ENCODE results near the gene METAP2. TPM values are rescaled to one million over a fixed set of nuclear protein-coding genes. Genes with fewer than 3 reads are reported as not detected.

Gene METAP2
- total RNA-seq, 2 donors from 2014 or later: 40.8 to 52.1 TPM

- Histone ChIP-seq H3K4me3 (no peak overlapping the region), H3K9me3 (no peaks in the 10 kb centered on the region), H3K36me3 (peaks cover 65% of the 10 kb centered on the region), H3K4me1 (no peaks in the 10 kb centered on the region), H3K27ac (no peak overlapping the region), H3K27me3 (no peaks in the 10 kb centered on the region)
- DNase-seq (ENCODE audit: low spot score): no peak
- TF ChIP-seq CTCF (IDR thresholded peaks at IDR 0.05): no peak
Measured at GRCh38 chr12:95495433-95495832, 21.5 kb downstream of the METAP2 start.

GRCh38 chr12:95497031-95497430 is 23.1 kb downstream of the METAP2 start:
- Histone ChIP-seq H3K9me3 (no peaks in the 10 kb centered on the region), H3K4me1 (no peaks in the 10 kb centered on the region), H3K27me3 (no peaks in the 10 kb centered on the region), H3K36me3 (peaks cover 56% of the 10 kb centered on the region), H3K27ac (no peak overlapping the region), H3K4me3 (no peak overlapping the region)
- no peak for DNase-seq (ENCODE audit: low spot score)
- TF ChIP-seq CTCF (IDR thresholded peaks at IDR 0.05): no peak

GRCh38 chr12:95498968-95499367 is 25.0 kb downstream of the METAP2 start:
- Histone ChIP-seq H3K4me1 (no peaks in the 10 kb centered on the region), H3K27me3 (no peaks in the 10 kb centered on the region), H3K36me3 (peaks cover 59% of the 10 kb centered on the region), H3K4me3 (no peak overlapping the region), H3K9me3 (no peaks in the 10 kb centered on the region), H3K27ac (no peak overlapping the region)
- no peak for DNase-seq (ENCODE audit: low spot score)
- no peak for TF ChIP-seq CTCF (IDR thresholded peaks at IDR 0.05)

GRCh38 chr12:95499772-95500171 is 25.8 kb downstream of the METAP2 start:
- DNase-seq (ENCODE audit: low spot score): no peak
- no peak for TF ChIP-seq CTCF (IDR thresholded peaks at IDR 0.05)
- no peak overlapping the region for H3K27ac ChIP-seq
- H3K4me3 ChIP-seq: no peak overlapping the region
- H3K4me1 ChIP-seq: no peaks in the 10 kb centered on the region
- H3K36me3 ChIP-seq: peaks cover 59% of the 10 kb centered on the region
- H3K9me3 ChIP-seq: no peaks in the 10 kb centered on the region
- no peaks in the 10 kb centered on the region for H3K27me3 ChIP-seq

GRCh38 chr12:95504140-95504539 is 30.2 kb downstream of the METAP2 start:
- H3K36me3 ChIP-seq: peaks cover 37% of the 10 kb centered on the region
- H3K27me3 ChIP-seq: no peaks in the 10 kb centered on the region
- no peak overlapping the region for H3K4me3 ChIP-seq
- no peak overlapping the region for H3K27ac ChIP-seq
- no peak for TF ChIP-seq CTCF (IDR thresholded peaks at IDR 0.05)
- H3K9me3 ChIP-seq: no peaks in the 10 kb centered on the region
- no peaks in the 10 kb centered on the region for H3K4me1 ChIP-seq
- no peak for DNase-seq (ENCODE audit: low spot score)

- Histone ChIP-seq H3K36me3 (peaks cover 36% of the 10 kb centered on the region), H3K27ac (no peak overlapping the region), H3K9me3 (no peaks in the 10 kb centered on the region), H3K27me3 (no peaks in the 10 kb centered on the region), H3K4me1 (no peaks in the 10 kb centered on the region), H3K4me3 (no peak overlapping the region)
- no peak for TF ChIP-seq CTCF (IDR thresholded peaks at IDR 0.05)
- DNase-seq (ENCODE audit: low spot score): no peak
Measured at GRCh38 chr12:95505039-95505438, 31.1 kb downstream of the METAP2 start.

Measured in right atrium auricular region (tissue), 2 donors.